GM19025 (cell line): Measurements from ENCODE around the gene UROC1.

ENCODE experiments used
- ATAC-seq: cut with Tn5 transposase; IDR thresholded peaks from one replicate; pipeline ENCODE4 v1.9.1; 2021; ENCODE audit warnings: mild to moderate bottlenecking, low read depth, moderate library complexity; ENCODE audit not compliant: unreplicated experiment

The UROC1 gene

DNA sequence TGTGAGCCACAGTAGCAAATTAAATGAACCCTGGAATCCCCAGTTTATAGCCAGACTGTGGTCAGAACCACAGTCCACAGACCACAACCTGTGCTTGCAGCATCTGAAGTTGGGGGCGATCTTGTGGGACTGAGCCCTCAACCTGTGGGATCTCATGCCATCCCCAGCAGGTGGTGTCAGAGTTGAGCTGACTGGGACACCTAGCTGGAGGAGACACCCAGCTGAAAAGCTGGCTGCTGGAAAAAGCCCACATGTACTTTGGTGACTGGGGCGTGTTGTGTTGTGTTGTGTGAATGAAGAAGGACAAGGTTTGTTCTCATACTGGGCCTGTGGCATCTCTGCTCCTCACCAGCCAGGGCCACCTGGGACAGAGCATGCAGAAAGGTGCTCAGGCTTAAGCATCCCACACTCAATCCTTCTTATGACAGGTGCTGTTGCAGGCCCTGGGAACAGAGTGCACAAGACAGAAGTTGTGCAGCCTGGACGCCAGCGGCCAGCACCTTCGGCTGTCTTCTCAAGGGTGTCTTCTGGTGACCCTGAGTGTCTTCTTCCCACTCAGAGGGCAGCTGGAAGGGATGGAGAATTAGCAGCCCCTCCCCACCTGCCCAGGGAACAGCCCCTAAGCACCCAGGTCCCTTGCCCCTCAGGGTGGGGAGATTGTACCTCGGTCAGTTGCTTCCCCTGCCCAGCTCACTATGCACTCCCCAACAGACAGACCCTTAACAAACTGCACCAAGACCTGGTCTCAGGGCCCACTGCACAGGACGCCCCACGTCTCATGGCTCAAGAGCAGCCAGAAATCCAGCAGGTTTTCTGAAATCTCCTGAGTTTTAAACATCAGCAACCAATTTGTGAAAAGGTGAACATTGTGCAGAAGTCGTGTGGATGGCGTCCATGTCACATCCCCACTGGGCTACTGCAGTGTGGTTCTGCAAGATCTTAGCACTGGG is 2.2 kb upstream of the UROC1 start:
- no peak for ATAC-seq

DNA sequence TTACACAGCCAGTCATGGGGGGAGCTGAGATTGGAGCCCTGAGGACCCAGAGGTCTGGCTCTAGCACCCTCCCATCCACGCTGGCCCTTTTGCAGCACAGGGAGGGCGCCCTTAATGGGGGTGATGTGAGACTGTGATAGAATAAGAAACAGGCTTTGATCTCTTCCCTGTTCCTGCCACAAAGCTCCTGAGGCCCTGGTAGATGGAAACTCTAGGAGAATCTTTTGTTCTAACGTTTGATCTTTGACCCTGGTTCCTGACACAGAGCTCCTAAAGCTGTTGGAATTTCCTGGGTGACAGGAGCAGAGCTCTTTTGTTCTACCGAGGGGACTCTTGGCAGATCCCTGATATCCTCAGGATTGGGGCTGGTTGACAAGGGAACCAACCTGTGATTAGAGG is 1.2 kb upstream of the UROC1 start:
- ATAC-seq: no peak

DNA sequence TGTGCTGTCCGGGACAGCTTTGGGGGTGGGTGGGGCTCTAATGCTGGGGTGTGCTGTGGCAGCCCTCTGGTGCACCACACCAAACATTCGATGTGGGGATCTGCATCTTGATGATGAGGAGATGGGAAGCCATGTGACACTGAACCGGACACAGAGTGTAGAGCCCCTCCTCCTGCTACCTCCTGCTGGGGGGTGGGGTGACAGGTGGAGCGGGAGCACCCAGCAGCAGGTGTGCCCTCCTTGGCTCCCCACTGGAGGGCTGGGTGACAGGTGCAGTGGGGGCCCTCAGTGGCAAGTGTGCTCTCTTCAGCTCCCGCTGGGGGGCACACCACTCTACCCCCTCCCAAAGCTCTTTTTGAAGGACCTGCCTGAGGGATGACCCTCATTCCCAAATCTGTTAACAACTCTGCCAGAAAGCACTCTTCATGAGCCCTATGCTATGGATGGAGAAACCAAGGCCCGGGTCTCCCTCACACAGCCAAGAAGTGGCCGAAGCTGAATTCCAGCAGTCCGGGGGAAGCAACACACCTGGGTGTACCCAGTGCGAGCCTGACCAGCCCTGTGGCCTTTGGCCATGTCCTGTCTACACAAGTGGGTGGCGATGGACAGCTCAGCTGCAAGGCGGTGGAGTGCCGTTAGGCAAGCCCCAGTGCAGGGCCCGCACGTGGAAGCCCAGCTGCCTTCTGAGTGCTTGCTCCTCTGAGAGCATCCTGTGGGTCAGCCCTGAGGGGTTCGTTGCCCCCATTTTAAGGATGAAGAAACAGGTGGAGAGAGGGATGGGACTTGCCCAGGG is 609 bp upstream of the UROC1 start:
- ATAC-seq: no peak

DNA sequence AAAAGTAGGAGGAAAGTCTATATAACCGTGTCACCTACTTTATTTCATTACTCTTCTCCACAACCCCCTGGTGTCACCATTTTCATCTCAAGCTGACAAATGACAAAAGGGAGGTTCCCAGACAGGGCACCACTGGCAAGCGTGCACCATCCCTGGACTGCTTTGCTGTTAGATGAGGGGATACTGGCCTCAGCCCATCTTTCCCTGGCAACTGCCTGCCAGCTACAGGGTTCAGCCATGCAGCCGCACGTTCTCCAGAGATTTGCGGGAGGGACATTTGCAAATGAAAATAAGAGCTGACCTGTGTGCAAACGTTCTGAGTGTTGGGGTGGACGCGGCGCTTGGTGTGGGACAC is 660 bp downstream of the UROC1 start:
- no peak for ATAC-seq

DNA sequence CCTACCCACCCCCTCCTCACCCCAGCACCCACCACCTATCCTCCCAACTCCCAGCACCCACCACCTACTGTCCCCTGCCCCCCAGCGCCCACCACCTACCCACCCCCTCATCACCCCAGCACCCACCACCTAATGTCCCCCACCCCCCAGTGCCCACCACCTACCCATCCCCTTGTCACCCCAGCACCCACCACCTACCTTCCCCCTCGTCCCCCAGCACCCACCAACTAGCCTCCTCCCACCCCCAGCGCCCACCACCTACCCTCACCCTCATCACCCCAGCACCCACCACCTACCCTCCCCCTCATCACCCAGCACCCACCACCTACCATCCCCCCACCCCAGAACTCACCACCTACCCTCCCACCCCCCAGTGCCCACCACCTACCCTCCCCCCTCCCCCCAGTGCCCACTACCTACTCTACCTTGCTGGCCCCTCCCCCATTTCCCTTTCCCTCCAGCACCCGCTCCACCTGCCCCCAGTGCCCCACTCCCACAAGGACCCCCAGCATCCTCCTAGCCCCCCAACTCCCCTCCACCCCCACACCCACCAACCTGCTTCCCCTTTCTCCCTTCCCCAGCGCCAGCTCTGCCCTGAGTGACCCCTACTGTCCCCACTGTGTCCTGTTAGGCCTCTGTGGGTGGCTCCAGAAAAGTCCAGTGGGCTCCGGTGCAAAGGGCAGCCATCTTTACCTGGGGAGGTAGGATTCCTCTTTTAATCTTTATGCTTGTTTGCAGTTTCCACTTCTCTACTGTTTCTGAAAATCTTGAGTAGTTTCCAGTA is 1.2 kb downstream of the UROC1 start:
- no peak for ATAC-seq

DNA sequence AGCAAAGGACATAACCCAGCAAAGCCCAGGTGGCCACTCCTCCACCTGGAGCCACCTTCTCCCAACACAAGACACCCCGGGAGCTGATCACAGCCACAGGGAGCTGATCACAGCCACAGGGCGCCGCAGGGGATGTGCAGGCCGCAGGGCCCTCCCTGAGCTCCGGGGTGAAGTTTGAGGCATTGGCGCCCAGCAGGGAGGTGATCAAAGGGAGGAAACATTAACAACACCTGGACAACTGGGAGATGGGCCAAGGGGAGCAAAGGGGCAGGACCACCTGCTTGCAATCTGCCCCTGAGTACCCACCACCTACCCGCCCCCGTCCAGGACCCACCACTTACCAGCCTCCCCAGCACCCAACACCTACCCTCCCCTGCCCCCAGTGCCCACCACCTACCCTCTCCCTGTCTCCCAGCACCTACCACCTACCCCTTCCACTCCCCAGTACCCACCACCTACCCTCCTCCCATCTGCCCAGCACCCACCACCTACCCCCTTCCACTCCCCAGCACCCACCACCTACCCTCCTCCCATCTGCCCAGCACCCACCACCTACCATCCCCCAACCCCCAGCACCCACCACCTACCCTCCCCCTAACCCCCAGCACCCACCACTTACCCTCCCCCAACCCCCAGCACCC is 2.4 kb downstream of the UROC1 start:
- no peak for ATAC-seq

DNA sequence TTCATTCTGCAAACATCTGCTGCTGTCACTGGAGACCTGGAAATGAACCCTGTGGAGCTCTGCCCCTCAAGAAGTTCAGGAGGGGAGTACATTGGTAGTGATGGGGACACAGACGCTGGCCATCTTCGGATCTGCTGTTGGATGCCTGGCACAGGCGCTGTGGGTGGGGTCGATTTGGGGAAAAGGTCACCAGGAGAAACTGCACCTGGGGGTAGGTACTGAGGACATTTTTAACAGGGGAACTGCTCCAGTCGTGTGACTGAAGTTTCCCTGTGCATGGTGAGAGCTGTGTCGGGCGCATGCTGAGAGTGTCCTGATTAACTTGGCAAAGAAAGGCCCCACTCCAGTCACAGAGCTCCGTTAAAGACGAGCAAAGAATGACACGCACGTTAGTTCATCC is 3.4 kb downstream of the UROC1 start:
- ATAC-seq: no peak

DNA sequence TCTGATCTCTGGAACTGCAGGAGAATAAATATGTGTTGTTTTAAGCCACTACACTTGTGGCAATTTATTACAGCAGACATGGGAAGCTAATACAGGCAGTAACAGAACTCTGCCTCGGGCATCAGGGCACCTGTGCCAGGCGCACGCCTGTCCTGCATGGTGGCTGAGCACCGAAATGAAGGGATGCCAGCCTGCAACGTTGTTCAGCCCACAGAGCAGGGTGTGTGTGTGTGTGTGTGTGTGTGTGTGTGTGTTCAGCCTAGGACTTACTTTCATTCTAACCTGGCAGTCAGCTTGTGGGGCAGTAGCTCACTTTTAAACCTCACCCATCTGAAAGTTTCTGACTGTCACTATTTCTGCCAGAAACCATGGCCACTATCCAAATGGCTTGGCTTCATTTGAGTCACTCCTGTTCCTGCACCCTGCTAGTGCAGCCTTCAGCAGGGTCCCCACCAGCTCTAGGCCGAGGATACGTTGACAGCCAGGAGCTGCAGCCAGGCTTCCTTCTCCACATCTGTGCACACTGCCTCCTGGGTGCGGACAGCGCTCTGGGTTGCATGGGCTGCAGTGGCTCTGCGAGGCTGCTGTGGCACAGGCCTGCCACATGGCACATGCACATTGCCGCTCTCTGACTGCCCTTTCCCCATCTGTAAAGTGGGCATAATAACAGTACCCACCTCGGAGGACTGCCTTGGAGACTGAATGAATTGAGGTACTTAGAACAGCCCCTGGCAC is 4.5 kb downstream of the UROC1 start:
- ATAC-seq: no peak

DNA sequence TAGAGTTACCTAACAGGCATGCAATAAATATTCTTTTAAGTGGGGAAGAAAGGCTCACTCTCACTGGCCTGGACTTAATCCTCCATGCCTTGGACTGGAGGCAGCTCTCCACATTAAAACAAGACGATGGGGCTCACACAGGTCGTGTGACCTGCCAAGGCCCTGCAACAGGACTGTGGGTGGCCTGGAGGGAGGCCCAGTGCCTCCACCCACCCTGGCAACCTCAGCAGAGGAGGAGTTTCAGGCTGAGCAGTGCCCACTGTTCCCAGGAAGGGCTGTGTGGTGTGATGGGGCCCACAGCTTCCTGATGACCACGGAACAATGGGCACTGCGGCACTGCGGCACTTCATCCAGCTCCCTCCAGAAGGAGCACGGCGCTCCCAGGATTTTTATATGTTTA is 5.5 kb downstream of the UROC1 start:
- no peak for ATAC-seq

DNA sequence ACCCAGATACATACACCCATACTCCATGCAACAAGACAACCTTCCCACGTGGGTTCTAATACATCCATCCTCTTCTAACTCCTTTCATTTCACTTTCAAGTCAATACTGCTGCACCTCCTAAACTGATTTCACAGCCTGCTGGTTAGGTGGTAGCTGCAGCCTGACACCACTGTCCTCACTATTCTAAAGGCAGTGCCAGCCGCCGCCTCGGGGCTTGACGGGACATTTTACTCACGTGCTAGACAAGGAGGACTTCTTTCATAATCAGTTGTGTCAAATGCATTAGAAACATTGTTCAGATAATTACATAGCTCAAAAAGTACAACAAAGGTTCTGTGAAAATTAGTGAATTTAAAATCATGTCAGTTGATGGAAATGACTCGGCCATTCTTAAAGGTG is 6.3 kb downstream of the UROC1 start:
- no peak for ATAC-seq

DNA sequence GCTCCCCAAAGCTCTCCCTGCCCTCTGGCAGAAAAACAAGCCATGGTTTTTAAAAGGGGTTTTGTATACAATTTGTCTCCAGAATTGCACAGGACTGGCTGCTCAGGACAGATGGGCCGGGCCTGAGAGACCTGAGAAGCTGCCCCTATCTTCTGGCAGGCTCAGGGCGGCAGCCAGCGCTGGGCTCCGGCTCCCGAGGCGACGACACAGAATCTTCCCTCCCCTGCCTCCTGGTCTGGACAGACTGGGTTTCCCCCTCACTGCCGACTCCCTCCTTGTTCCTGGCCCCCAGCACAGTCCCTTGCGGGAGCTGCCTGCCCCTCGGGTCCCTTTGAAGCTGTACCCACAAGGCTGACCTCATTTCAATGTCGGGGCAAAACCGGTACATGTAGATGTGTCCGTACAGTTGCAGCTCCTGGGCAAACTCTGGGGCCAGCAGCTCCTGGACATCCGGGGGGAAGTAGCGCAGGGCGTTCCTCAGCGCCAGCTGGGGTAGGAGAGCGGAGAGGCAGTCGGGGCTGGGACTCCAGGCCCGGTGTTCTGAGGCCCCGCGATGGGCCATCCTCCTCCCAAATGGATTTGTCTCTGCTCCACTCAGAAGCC is 7.2 kb downstream of the UROC1 start:
- no peak for ATAC-seq

DNA sequence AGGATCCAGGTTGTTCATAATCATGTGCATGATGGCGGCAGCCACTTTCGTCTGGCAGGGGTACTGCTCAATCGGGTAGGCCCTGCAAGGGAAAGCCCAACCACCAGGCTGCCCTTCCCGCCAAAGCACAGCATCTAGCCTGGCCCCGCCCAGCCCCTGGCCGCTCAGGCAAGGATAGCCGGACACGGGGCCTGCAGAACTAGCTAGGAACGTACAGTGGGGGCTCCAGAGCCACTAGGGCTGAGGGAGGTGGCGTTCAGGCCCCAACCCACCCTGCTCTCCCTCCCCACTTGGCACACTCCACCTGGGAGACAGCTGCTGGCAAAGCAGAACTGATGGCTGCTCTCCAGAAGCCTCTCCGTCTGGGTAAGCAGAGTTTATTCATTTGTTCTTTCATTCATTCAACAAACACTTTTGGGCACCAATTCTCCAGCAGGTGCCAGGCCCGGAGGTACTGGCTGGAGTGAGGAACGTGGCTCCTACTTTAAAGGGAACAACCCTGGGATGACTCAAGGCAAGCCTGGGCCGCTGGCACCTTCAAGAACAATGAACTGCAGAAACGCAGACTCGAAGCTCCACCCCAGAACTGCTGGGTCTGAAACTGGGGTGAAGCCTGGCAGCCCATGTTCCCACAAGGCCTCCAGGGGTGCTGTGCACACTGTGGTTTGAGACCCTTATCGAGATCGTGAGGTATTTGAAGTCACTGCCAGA is 7.8 kb downstream of the UROC1 start:
- no peak for ATAC-seq

DNA sequence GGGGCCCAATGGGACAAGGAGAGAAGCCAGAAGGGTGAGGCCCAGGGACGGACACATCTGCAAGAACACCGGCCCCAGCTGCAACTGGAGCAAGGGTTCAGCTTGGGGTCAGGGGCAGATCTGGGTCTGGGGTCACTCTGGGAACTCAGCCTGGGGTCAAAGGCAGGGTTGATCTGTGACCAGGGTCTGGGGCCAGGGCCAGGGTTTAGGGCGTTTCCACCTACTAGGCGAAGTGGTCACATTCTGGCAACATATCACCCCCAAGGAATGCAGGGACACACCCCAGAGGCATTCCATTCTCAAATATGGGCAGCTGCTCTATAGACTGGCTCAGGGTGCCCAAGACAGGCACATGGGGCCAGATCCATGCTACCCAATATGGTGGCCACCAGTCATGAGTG is 9.0 kb downstream of the UROC1 start:
- no peak for ATAC-seq

DNA sequence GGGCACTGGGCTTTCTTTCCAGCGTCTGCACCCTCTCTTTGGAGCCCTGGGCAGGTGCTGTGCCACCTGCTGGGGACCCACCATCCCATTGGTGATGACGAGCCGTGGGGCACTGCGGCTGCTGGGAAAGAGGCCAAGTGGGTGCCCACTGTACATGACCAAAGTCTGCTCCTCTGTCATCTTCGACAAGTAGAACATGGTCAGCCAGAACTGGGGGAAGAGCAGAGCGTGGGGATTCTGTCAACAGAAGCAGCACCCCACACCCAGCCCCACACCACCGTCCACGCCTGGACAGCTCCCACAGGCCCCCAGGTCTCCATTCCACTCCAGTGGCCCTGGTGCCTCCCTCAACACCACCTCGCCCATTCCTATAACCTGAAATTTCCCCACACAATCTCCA is 9.7 kb downstream of the UROC1 start:
- ATAC-seq: no peak

DNA sequence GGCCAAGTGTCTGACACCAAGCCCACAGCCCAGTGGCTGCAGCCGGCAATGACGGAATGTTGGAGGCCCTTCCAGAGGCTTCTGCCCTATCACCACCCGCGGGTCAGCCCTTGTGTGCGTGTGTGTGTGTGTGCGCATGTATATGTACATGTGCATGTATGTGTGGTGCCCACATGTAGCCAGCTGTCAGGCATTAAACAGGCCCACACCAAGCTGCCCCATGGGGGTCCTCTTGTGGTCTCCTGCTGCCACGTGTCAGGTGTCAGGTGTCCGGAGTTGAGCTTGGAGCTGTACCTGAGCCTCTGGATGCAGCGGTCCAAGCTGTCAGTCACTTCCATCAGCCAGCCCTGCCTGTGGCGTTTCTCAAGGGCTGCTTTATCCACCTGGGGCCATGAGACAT is 13.9 kb downstream of the UROC1 start:
- ATAC-seq: no peak

DNA sequence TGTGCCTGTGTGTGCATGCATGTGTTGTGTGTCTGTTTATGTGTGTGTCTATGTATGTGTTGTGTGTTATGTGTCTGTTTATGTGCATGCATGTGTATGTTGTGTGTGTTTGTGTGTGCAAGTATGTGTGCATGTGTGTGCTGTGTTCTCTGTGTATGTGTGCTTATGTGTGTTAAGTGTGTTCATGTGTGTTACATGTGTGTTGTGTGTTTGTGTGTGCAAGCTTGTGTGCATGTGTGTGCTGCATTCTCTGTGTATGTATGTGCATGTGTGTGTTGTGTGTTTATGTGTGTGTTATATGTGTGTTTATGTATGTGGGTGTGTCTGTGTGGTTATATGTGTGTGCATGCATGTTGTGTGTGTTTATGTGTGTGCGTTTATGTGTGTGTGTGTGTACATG is 14.9 kb downstream of the UROC1 start:
- no peak for ATAC-seq

DNA sequence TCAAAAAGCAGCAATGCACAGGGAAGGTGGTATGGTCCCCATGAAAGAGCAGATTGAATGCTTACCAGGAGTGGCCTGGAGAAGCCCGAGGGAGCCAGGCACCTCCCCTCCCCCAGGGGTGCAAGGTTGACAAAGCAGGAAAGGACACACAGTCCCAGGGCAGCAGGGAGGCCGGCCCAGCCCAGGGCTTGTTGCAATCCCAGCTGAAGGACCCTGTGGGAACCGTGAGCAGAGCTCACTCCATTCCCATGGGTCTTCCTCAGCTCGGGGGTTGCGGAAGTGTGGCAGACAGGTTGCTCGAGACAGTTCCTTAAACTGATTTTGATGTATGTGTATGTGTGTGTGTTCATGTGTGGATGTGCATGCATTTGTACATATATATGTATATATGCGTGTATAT is 15.8 kb downstream of the UROC1 start:
- ATAC-seq: no peak

DNA sequence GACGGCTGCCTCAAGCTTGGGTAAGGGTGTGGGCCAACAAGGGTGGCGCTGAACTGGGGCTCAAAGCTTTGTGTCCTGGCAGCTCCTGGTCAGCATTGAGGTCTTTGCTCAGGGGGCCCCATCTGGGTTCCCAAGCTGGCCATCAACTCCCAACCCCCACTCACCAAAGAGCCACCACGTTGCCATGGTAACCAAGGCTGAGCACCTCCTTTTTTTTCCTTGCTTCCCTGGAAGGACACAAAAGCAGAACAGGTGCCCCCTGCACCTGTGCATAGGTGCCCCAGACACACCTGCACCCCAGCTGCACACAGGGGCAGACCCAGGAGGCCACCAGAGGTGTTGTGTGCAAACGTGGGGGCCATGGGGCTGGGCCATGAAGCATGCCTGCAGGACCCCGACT is 16.5 kb downstream of the UROC1 start:
- no peak for ATAC-seq

DNA sequence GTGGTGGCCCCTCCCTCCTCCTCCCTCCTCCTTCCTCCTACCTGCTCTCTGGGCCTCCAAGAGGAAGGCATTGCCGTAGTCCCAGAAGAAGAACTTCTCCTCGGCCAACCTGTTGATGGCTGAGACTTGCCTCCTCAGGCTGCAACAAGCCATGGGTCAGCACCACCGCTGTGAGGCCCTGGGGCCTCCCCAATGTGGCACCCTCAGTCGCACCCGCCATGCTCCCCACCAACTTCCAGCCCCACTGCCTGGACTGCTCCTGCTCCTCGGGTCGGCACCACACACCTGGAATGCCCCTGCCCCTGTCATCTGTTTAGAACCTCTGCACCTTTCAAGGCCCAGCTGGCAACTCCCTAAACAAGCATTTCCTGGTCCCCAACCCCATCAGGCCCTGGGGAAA is 17.6 kb downstream of the UROC1 start:
- ATAC-seq: no peak
